Adrenal gland (tissue), 5 donors: ENCODE data around the gene PRAME.

Experiments
- CTCF ChIP-seq, 6 experiments: fragments of 450-650 bp in 4 of 6; fragments of 200-600 bp in 2 of 6; sonication (generic) in 1 of 6; IDR thresholded peaks; 1 replicate in 5 of 6; 2 replicates in 1 of 6; pipeline versions ENCODE4 v1.5.1 to v1.8.0; 2016 to 2021; ENCODE audit warnings: antibody characterized with exemption in 6 of 6, mild to moderate bottlenecking in 2 of 6, moderate library complexity in 1 of 6
- POLR2A ChIP-seq, 2 donors: fragments of 450-650 bp; IDR thresholded peaks; one replicate each; pipeline ENCODE4 v1.6.1; 2017; ENCODE audit warnings: antibody characterized with exemption in 2 of 2, mild to moderate bottlenecking in 2 of 2, moderate library complexity in 1 of 2
- donor health status: DM: no; HTN: no; CAD: no.

- TF ChIP-seq CTCF (IDR thresholded peaks at IDR 0.05) (no peak), POLR2A (IDR thresholded peaks at IDR 0.05) (no peak)
Observed at GRCh38 chr22:22527312-22527711, 31.8 kb downstream of the PRAME start.
